RCC 7860 (cell line): ENCODE measurements around the gene HEXIM2.

Experiments
- DNase-seq: peaks from one replicate; pipeline ENCODE4 v3.0.0-alpha.2; 2015; ENCODE audit warnings: low spot score
- FAIRE-seq: peaks from 2 replicates; lab custom pipeline; 2012; peaks lifted over from hg19 to GRCh38; lab: Jason Lieb, UNC

HEXIM2 gene

DNA sequence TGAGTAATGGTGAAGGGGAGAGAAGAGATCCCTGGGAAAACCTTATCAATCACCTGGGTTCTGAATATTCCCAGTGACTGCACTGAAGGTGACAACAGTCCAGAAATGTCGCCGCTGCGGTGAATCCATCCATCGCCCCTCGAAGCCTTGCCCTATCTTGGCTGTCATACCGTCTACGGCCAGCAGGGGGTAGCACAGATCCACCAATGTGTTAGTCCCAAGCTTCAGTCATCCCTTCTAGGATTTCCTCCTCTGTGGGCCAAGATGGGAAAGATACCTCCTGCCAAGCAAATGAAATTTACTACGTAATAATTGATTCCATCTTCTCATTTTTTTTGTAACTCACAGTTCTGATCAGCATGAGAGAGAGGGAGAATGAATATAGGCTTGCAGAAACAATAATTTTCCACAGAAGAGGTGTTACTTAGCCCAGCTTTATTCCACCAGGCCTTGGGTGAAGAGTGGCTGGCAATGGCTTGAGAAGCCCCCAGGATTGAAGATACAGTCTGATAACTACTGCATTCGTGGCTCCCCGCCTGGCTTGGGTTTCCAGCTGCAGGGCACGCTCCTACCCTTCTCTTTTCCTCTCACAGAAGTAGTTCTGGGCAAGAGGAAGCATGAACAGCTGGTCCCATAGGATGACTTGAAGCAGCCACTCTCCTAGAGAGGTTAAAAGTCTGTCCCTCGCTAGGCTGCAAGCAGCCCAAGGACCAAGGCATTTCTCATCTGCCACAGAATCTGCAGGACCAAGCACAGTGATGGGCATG is 57.4 kb downstream of the HEXIM2 start:
- DNase-seq (peak; percentile 62), FAIRE-seq (peak; percentile 71)
